GM20000 (cell line): ENCODE measurements around the gene CAMK1.

Experiments
- DNase-seq: peaks from one replicate; pipeline ENCODE4 v3.0.0; 2012; ENCODE audit warnings: low spot score
- TF ChIP-seq, protein P1 (sequence below): IDR thresholded peaks from 2 replicates; pipeline ENCODE4 v1.5.1; 2012; ENCODE audit warnings: mild to moderate bottlenecking, control low read depth; ENCODE audit errors: extremely low read depth, missing control alignments

The CAMK1 gene

GRCh38 chr3:9803494-9803893, 33.7 kb upstream of the CAMK1 start:
- TF ChIP-seq, protein P1, sequence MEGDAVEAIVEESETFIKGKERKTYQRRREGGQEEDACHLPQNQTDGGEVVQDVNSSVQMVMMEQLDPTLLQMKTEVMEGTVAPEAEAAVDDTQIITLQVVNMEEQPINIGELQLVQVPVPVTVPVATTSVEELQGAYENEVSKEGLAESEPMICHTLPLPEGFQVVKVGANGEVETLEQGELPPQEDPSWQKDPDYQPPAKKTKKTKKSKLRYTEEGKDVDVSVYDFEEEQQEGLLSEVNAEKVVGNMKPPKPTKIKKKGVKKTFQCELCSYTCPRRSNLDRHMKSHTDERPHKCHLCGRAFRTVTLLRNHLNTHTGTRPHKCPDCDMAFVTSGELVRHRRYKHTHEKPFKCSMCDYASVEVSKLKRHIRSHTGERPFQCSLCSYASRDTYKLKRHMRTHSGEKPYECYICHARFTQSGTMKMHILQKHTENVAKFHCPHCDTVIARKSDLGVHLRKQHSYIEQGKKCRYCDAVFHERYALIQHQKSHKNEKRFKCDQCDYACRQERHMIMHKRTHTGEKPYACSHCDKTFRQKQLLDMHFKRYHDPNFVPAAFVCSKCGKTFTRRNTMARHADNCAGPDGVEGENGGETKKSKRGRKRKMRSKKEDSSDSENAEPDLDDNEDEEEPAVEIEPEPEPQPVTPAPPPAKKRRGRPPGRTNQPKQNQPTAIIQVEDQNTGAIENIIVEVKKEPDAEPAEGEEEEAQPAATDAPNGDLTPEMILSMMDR = no peak

GRCh38 chr3:9800529-9800928, 30.8 kb upstream of the CAMK1 start:
- no peak for DNase-seq
- TF ChIP-seq, protein P1 = no peak

More at GRCh38 chr3:9803494-9803893, 33.7 kb upstream of the CAMK1 start:
- no peak for DNase-seq

DNA sequence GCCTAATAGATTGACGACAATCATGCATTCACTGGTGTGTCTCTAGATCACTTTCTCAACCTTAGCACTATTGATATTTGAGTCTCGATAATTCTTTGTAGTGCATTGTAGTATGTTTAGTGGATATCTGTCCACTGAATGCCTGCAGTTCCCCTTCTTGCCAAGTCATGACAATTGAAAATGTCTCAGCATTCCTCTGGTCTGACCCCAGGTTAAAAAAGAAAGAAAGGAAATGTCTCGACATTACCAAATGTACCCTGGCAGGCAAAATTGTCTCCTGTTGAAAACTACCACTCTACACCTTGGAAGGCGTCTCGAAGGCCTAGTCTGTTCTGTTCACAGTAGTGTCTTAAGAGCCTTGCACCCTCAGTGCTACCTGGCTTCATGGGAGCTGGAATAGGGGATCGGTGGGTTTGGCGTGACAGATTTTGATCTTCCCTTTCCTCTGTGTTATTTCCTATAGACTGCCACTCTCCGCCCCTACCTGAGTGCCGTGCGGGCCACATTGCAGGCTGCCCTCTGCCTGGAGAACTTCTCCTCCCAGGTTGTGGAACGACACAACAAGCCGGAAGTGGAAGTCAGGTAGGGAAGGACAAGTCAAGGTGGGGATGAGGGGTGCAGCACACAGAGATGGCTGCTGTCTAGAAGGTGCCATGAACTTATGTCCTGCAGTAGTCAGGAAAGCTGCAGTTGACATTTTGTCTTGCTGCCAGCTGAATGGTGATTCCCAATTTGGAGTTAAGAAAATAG, 27.6 kb upstream of the CAMK1 start:
- TF ChIP-seq, protein P1 = no peak

GRCh38 chr3:9795207-9795606, 25.5 kb upstream of the CAMK1 start:
- no peak for DNase-seq
- TF ChIP-seq, protein P1 = no peak

More for the DNA sequence above, 27.6 kb upstream of the CAMK1 start:
- no peak for DNase-seq

GRCh38 chr3:9794400-9794799, 24.7 kb upstream of the CAMK1 start:
- DNase-seq = no peak
- TF ChIP-seq, protein P1 = no peak

- TF ChIP-seq, protein P1 = no peak
- DNase-seq = no peak
These were observed 23.5 kb upstream of the CAMK1 start for GRCh38 chr3:9793161-9793781.

- TF ChIP-seq, protein P1 = no peak
- peak; percentile 93 for DNase-seq
These were observed 22.8 kb upstream of the CAMK1 start, which contains the start of the genes ARPC4 and TADA3 for GRCh38 chr3:9792405-9793160. TSS of gene ARPC4 (plus strand) at chr3:9793082. CDS start at chr3:9793122, 40 bp downstream. TSS of gene TADA3 (minus strand) at chr3:9792473. CDS start at chr3:9791466, 1,007 bp downstream.
